Measurements from ENCODE around the gene ST3GAL4.
"Not testable (repeated sequence)": the region's sequence is repeated elsewhere in the genome, so short reads cannot be mapped to it uniquely, and the experiment has no call there.

ST3GAL4 gene

DNA sequence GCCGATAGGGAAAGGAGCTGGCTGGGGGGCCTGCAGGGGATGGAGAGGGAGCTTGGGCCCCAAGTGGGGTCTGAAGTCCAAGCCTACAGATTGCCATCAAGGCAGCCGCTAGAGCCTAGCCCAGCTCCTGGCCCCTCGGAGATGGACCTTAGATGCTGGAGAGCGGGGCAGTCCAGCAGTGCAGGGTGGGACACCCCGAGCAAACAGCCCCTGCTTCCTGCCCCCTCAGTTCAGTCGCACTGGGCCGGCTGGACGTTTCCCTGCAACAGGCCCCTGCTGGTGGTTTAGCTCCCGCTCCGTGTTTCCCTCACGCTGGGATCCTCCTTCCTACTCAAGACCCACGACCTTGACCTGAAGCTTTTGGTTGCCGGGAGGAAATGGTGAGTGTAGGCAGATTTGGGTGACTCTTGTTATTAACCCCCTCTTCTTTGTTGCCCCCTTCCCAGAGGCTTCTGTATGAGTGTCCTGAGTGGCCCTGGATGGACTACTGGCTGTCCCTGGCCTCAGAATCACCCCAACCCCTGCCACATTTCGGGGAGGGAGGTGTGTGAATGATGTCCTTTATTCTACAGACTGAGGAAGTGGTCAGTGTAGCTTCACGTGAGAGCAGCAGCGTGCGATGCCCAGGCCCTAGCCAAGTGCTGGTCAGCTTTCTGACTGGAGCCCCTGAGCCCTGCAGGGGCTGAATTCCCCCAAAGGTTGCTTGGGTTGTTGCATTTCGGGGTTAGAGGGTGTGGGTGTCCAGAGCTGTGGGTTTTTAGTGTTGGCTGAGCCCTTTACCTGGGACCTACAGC lies 2.7 kb downstream of the ST3GAL4 start:
- H3K27ac ChIP-seq (ENCODE audit: low read length), result no peak overlapping the region
- no peaks in the 10 kb centered on the region for H3K27me3 ChIP-seq (ENCODE audit: control insufficient read depth in 1 of 2, insufficient read depth in 2 of 2, low read length in 2 of 2)
- no peak overlapping the region for H3K9ac ChIP-seq (ENCODE audit: low read length in 2 of 2)
- peak overlapping the region in 1 of 2 donors; percentile 89 for H3K4me3 ChIP-seq (ENCODE audit: low read length in 2 of 2)
- peaks cover 63% of the 10 kb centered on the region for H3K4me1 ChIP-seq (ENCODE audit: control insufficient read depth, insufficient read depth, low read length)
- no peaks in the 10 kb centered on the region for H3K36me3 ChIP-seq (ENCODE audit: control insufficient read depth in 2 of 2, insufficient read depth in 2 of 2, low read length in 2 of 2)
- no peaks in the 10 kb centered on the region for H3K9me3 ChIP-seq (ENCODE audit: control insufficient read depth in 2 of 2, low read length in 2 of 2)

GRCh38 chr11:126358763-126359160 lies 3.3 kb downstream of the ST3GAL4 start:
- Histone ChIP-seq H3K4me3 (ENCODE audit: low read length in 2 of 2) (peak overlapping the region in 1 of 2 donors; percentile 89), H3K4me1 (ENCODE audit: control insufficient read depth, insufficient read depth, low read length) (peaks cover 58% of the 10 kb centered on the region), H3K27me3 (ENCODE audit: control insufficient read depth in 1 of 2, insufficient read depth in 2 of 2, low read length in 2 of 2) (no peaks in the 10 kb centered on the region), H3K9me3 (ENCODE audit: control insufficient read depth in 2 of 2, low read length in 2 of 2) (no peaks in the 10 kb centered on the region), H3K27ac (ENCODE audit: low read length) (no peak overlapping the region), H3K9ac (ENCODE audit: low read length in 2 of 2) (no peak overlapping the region), H3K36me3 (ENCODE audit: control insufficient read depth in 2 of 2, insufficient read depth in 2 of 2, low read length in 2 of 2) (peaks cover 0 to 2% of the 10 kb centered on the region in 2 donors)

DNA sequence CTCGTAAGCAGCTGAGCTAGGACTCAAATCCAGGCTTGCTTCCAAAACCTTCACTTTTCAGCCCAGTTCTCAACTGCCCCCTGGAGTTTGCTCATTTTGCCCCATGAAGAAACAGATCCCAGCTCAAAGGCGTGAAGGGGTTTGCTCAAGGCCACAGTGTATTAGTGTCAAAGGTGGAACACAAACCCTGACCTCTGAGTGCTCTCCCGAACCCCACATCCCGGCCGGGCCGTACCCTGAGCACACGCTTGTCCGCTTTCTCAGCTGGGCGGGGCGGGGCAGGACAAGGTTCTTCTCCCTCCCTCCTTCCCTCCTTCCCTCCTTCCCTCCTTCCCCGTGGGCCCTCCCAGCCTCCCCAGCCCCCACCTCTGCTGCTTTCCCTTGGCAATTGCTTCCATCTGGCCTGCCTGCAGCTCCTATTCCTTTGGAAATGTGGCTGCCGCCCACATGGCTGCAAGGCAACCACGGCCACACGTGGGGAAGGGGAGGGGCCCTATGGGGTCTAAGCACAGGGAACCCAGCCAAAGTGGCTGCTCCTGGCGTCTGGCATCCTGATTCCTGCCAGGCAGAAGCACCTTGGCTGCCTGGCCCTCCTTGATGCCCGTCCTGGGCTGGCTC lies 4.1 kb downstream of the ST3GAL4 start:
- peaks cover 52% of the 10 kb centered on the region for H3K4me1 ChIP-seq (ENCODE audit: control insufficient read depth, insufficient read depth, low read length)
- no peak overlapping the region for H3K27ac ChIP-seq (ENCODE audit: low read length)
- no peaks in the 10 kb centered on the region for H3K9me3 ChIP-seq (ENCODE audit: control insufficient read depth in 2 of 2, low read length in 2 of 2)
- no peak overlapping the region for H3K9ac ChIP-seq (ENCODE audit: low read length in 2 of 2)
- H3K36me3 ChIP-seq (ENCODE audit: control insufficient read depth in 2 of 2, insufficient read depth in 2 of 2, low read length in 2 of 2), result peaks cover 0 to 2% of the 10 kb centered on the region in 2 donors
- H3K4me3 ChIP-seq (ENCODE audit: low read length in 2 of 2), result peak overlapping the region in 1 of 2 donors; percentile 55
- no peaks in the 10 kb centered on the region for H3K27me3 ChIP-seq (ENCODE audit: control insufficient read depth in 1 of 2, insufficient read depth in 2 of 2, low read length in 2 of 2)

DNA sequence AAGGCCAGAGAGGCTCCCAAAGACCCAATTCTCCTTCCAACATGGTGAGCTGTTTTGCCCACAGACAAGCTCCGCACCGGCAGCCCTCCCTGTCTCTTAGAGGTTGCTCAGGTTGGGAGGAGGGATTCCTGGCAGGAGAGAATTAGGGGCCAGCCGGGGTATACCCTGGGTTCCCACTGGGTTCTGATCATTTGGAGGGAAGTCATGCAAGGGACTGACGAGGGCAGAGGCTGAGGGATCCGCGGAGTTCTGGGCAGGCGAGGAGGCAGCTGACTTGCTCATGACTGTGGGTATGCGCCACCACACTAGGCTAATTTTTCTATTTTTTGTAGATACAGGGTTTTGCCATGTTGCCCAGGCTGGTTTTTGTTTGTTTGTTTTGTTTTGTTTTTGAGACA lies 4.6 kb downstream of the ST3GAL4 start:
- Histone ChIP-seq H3K27ac (ENCODE audit: low read length) (no peak overlapping the region), H3K36me3 (ENCODE audit: control insufficient read depth in 2 of 2, insufficient read depth in 2 of 2, low read length in 2 of 2) (peaks cover 0 to 2% of the 10 kb centered on the region in 2 donors), H3K4me1 (ENCODE audit: control insufficient read depth, insufficient read depth, low read length) (peaks cover 47% of the 10 kb centered on the region), H3K4me3 (ENCODE audit: low read length in 2 of 2) (peak overlapping the region in 1 of 2 donors; percentile 55), H3K9me3 (ENCODE audit: control insufficient read depth in 2 of 2, low read length in 2 of 2) (no peaks in the 10 kb centered on the region), H3K27me3 (ENCODE audit: control insufficient read depth in 1 of 2, insufficient read depth in 2 of 2, low read length in 2 of 2) (no peaks in the 10 kb centered on the region), H3K9ac (ENCODE audit: low read length in 2 of 2) (no peak overlapping the region)

DNA sequence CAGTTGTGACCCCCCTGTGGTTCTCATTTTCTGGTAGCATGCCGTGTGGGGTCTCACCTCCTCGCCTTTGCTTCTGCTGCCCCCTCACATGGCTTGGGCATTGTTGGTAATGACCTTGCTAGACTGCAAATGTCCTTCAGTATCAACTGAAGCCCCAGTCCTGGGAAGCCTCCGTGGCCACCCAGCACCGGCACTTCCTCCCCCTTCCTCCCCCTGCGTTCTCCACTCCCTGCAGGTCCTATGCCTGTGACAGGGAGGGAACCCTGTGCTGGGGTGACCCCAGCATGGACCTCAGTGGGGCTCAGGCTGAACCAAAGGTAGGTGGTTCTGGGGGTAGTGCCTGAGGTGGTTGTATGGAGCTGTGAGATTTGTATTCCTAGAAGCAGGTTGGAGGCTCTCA lies 5.9 kb downstream of the ST3GAL4 start:
- Histone ChIP-seq H3K27ac (ENCODE audit: low read length) (no peak overlapping the region), H3K36me3 (ENCODE audit: control insufficient read depth in 2 of 2, insufficient read depth in 2 of 2, low read length in 2 of 2) (peaks cover 0 to 2% of the 10 kb centered on the region in 2 donors), H3K9me3 (ENCODE audit: control insufficient read depth in 2 of 2, low read length in 2 of 2) (no peaks in the 10 kb centered on the region), H3K4me1 (ENCODE audit: control insufficient read depth, insufficient read depth, low read length) (peaks cover 50% of the 10 kb centered on the region), H3K9ac (ENCODE audit: low read length in 2 of 2) (no peak overlapping the region), H3K27me3 (ENCODE audit: control insufficient read depth in 1 of 2, insufficient read depth in 2 of 2, low read length in 2 of 2) (no peaks in the 10 kb centered on the region), H3K4me3 (ENCODE audit: low read length in 2 of 2) (no peak overlapping the region)

GRCh38 chr11:126362879-126363655 lies 7.6 kb downstream of the ST3GAL4 start:
- Histone ChIP-seq H3K4me3 (ENCODE audit: low read length in 2 of 2) (no peak overlapping the region), H3K27me3 (ENCODE audit: control insufficient read depth in 1 of 2, insufficient read depth in 2 of 2, low read length in 2 of 2) (no peaks in the 10 kb centered on the region), H3K9me3 (ENCODE audit: control insufficient read depth in 2 of 2, low read length in 2 of 2) (no peaks in the 10 kb centered on the region), H3K36me3 (ENCODE audit: control insufficient read depth in 2 of 2, insufficient read depth in 2 of 2, low read length in 2 of 2) (peaks cover 0 to 2% of the 10 kb centered on the region in 2 donors), H3K27ac (ENCODE audit: low read length) (peak overlapping the region; percentile 37), H3K4me1 (ENCODE audit: control insufficient read depth, insufficient read depth, low read length) (peaks cover 40% of the 10 kb centered on the region), H3K9ac (ENCODE audit: low read length in 2 of 2) (no peak overlapping the region)

- Histone ChIP-seq H3K9me3 (ENCODE audit: control insufficient read depth in 2 of 2, low read length in 2 of 2) (no peaks in the 10 kb centered on the region), H3K36me3 (ENCODE audit: control insufficient read depth in 2 of 2, insufficient read depth in 2 of 2, low read length in 2 of 2) (peaks cover 0 to 2% of the 10 kb centered on the region in 2 donors), H3K4me1 (ENCODE audit: control insufficient read depth, insufficient read depth, low read length) (peaks cover 36% of the 10 kb centered on the region), H3K27ac (ENCODE audit: low read length) (no peak overlapping the region), H3K4me3 (ENCODE audit: low read length in 2 of 2) (no peak overlapping the region), H3K27me3 (ENCODE audit: control insufficient read depth in 1 of 2, insufficient read depth in 2 of 2, low read length in 2 of 2) (no peaks in the 10 kb centered on the region), H3K9ac (ENCODE audit: low read length in 2 of 2) (no peak overlapping the region)
These were observed 8.3 kb downstream of the ST3GAL4 start for GRCh38 chr11:126363706-126364248.

- not testable (repeated sequence) for H3K27me3 ChIP-seq (ENCODE audit: control insufficient read depth in 1 of 2, insufficient read depth in 2 of 2, low read length in 2 of 2); H3K36me3 ChIP-seq (ENCODE audit: control insufficient read depth in 2 of 2, insufficient read depth in 2 of 2, low read length in 2 of 2); H3K9ac ChIP-seq (ENCODE audit: low read length in 2 of 2); H3K9me3 ChIP-seq (ENCODE audit: control insufficient read depth in 2 of 2, low read length in 2 of 2); H3K4me3 ChIP-seq (ENCODE audit: low read length in 2 of 2); H3K27ac ChIP-seq (ENCODE audit: low read length)
- peaks cover 27% of the 10 kb centered on the region for H3K4me1 ChIP-seq (ENCODE audit: control insufficient read depth, insufficient read depth, low read length)
These were observed 9.2 kb downstream of the ST3GAL4 start for GRCh38 chr11:126364735-126365134.

DNA sequence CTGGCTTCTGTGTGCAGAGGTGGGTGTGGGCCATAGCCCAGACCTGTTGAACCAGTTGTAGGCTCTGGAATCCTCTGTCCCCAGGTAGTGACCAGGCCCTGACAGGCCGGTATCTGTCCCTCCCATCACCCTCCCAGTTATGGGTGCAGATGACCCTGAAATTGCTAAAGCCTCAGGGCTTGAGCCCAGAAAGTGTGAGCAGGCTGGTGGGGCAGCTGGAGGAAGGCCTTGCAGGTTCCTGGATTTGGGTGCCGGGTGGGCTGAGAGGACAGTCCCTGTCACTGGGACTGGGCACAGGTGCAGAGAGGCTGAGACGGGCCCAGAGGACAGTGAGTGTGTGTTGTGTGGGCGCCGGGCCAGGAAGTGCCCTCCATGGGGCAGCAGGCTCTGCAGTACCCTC lies 10.0 kb downstream of the ST3GAL4 start:
- H3K36me3 ChIP-seq (ENCODE audit: control insufficient read depth in 2 of 2, insufficient read depth in 2 of 2, low read length in 2 of 2); H3K9me3 ChIP-seq (ENCODE audit: control insufficient read depth in 2 of 2, low read length in 2 of 2); H3K27ac ChIP-seq (ENCODE audit: low read length); H3K27me3 ChIP-seq (ENCODE audit: control insufficient read depth in 1 of 2, insufficient read depth in 2 of 2, low read length in 2 of 2); H3K9ac ChIP-seq (ENCODE audit: low read length in 2 of 2); H3K4me3 ChIP-seq (ENCODE audit: low read length in 2 of 2): not testable (repeated sequence)
- peaks cover 23% of the 10 kb centered on the region for H3K4me1 ChIP-seq (ENCODE audit: control insufficient read depth, insufficient read depth, low read length)

DNA sequence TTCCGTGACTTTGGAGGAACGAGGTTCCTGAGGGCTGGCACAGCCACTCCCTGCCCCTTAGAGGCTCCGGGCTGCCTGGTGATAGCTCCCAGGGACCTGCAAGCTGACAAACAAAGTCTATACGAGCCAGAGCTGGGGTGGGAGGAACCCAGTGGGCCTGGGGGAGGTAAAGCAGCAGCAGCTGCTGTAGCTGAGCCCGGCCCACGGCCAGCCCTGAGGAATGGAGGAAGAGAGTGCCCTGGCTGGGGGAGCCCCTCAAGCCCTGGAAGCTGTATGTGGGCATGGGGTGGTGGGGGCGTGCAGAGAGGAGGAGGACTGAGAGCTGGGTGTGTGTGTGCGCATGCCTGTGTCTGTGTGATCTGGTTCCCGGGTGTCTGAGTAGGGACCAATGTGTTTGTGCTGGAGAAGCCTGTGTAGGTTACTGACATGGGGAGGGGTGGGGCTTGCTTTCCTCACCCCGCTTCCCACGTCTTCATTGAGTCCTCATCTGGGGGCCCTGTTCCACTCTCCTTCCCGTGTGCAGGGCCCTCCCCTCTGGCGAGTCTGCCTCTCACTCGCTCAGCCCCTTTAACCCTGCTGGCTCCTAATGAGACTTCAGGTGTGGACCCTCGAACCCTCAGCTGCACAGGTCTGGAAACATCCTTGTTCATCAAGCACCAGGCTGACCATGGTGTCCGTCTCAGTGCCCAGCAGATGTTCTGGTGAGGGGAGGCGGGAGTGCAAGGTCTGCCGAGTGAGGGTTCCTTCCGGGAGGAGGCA lies 10.8 kb downstream of the ST3GAL4 start:
- H3K4me1 ChIP-seq (ENCODE audit: control insufficient read depth, insufficient read depth, low read length), result peaks cover 18% of the 10 kb centered on the region
- no peak overlapping the region for H3K27ac ChIP-seq (ENCODE audit: low read length)
- H3K27me3 ChIP-seq (ENCODE audit: control insufficient read depth in 1 of 2, insufficient read depth in 2 of 2, low read length in 2 of 2), result no peaks in the 10 kb centered on the region
- H3K9ac ChIP-seq (ENCODE audit: low read length in 2 of 2), result peak overlapping the region in 1 of 2 donors; percentile 15
- no peak overlapping the region for H3K4me3 ChIP-seq (ENCODE audit: low read length in 2 of 2)
- H3K36me3 ChIP-seq (ENCODE audit: control insufficient read depth in 2 of 2, insufficient read depth in 2 of 2, low read length in 2 of 2), result peaks cover 0 to 2% of the 10 kb centered on the region in 2 donors
- H3K9me3 ChIP-seq (ENCODE audit: control insufficient read depth in 2 of 2, low read length in 2 of 2), result no peaks in the 10 kb centered on the region
